Stimulated activated naive CD8-positive, alpha-beta T cell treated with anti-CD3 and anti-CD28 coated beads, Interleukin-15, Interleukin-2, amounts not matched to agents 100 ng/mL and 50 ng/mL, for 24 hours (primary cell): ENCODE data around the gene RFESD.
A peak's percentile ranks its signal among the peaks of the same experiment; 100 is the strongest.
"Not testable (repeated sequence)": the region's sequence is repeated elsewhere in the genome, so short reads cannot be mapped to it uniquely, and the experiment has no call there.

ENCODE experiments used
- H3K27ac Mint-ChIP-seq: one replicate; pipeline ENCODE4 v1.8.0; 2021; ENCODE audit warnings: mild to moderate bottlenecking, mixed read lengths
- H3K27me3 Mint-ChIP-seq: one replicate; pipeline ENCODE4 v1.8.0; 2021; ENCODE audit warnings: mixed read lengths
- H3K36me3 Mint-ChIP-seq: one replicate; pipeline ENCODE4 v1.8.0; 2021; ENCODE audit warnings: low read depth, mixed read lengths
- H3K4me1 Mint-ChIP-seq: one replicate; pipeline ENCODE4 v1.8.0; 2021; ENCODE audit warnings: low read depth, mixed read lengths
- H3K4me3 Mint-ChIP-seq: one replicate; pipeline ENCODE4 v1.8.0; 2021; ENCODE audit warnings: mild to moderate bottlenecking, mixed read lengths
- H3K9me3 Mint-ChIP-seq: one replicate; pipeline ENCODE4 v1.8.0; 2021; ENCODE audit warnings: mixed read lengths

The RFESD gene

GRCh38 chr5:95638632-95639031 lies 7.9 kb upstream of the RFESD start:
- no peaks in the 10 kb centered on the region for H3K9me3 Mint-ChIP-seq
- no peak overlapping the region for H3K4me3 Mint-ChIP-seq
- no peaks in the 10 kb centered on the region for H3K4me1 Mint-ChIP-seq
- H3K27ac Mint-ChIP-seq = no peak overlapping the region
- H3K36me3 Mint-ChIP-seq = no peaks in the 10 kb centered on the region
- H3K27me3 Mint-ChIP-seq = peaks cover 6% of the 10 kb centered on the region

GRCh38 chr5:95641741-95642220 lies 4.8 kb upstream of the RFESD start:
- H3K9me3 Mint-ChIP-seq = no peaks in the 10 kb centered on the region
- H3K27ac Mint-ChIP-seq = no peak overlapping the region
- no peaks in the 10 kb centered on the region for H3K36me3 Mint-ChIP-seq
- H3K4me3 Mint-ChIP-seq = no peak overlapping the region
- H3K4me1 Mint-ChIP-seq = peaks cover 18% of the 10 kb centered on the region
- H3K27me3 Mint-ChIP-seq = peaks cover 6% of the 10 kb centered on the region

- Mint-ChIP-seq H3K4me3 (no peak overlapping the region), H3K36me3 (no peaks in the 10 kb centered on the region), H3K4me1 (peaks cover 25% of the 10 kb centered on the region), H3K27me3 (peaks cover 5% of the 10 kb centered on the region), H3K27ac (no peak overlapping the region), H3K9me3 (no peaks in the 10 kb centered on the region)
Measured at GRCh38 chr5:95643152-95643551, 3.4 kb upstream of the RFESD start.

- Mint-ChIP-seq H3K36me3 (no peaks in the 10 kb centered on the region), H3K4me3 (no peak overlapping the region), H3K27ac (no peak overlapping the region), H3K27me3 (no peaks in the 10 kb centered on the region), H3K9me3 (no peaks in the 10 kb centered on the region), H3K4me1 (peaks cover 37% of the 10 kb centered on the region)
Measured at GRCh38 chr5:95644351-95645042, 2.1 kb upstream of the RFESD start.

GRCh38 chr5:95646226-95646568 lies 380 bp upstream of the RFESD start:
- not testable (repeated sequence) for H3K9me3 Mint-ChIP-seq, H3K27me3 Mint-ChIP-seq, H3K36me3 Mint-ChIP-seq
- Mint-ChIP-seq H3K4me1 (peaks cover 41% of the 10 kb centered on the region), H3K27ac (peak overlapping the region; percentile 88), H3K4me3 (peak overlapping the region; percentile 84)

- Mint-ChIP-seq H3K27ac (peak overlapping the region; percentile 45), H3K27me3 (no peaks in the 10 kb centered on the region)
Measured at GRCh38 chr5:95647886-95648860, 1.6 kb downstream of the RFESD start.

GRCh38 chr5:95649274-95649673 lies 2.7 kb downstream of the RFESD start:
- no peak overlapping the region for H3K27ac Mint-ChIP-seq
- H3K4me3 Mint-ChIP-seq = no peak overlapping the region
- H3K36me3 Mint-ChIP-seq = peaks cover 15% of the 10 kb centered on the region
- no peaks in the 10 kb centered on the region for H3K27me3 Mint-ChIP-seq
- H3K9me3 Mint-ChIP-seq = no peaks in the 10 kb centered on the region
- H3K4me1 Mint-ChIP-seq = peaks cover 39% of the 10 kb centered on the region

More at GRCh38 chr5:95647886-95648860, 1.6 kb downstream of the RFESD start:
- Mint-ChIP-seq H3K4me3 (peak overlapping the region; percentile 69), H3K4me1 (peaks cover 41% of the 10 kb centered on the region), H3K9me3 (no peaks in the 10 kb centered on the region), H3K36me3 (peaks cover 15% of the 10 kb centered on the region)

- peaks cover 33% of the 10 kb centered on the region for H3K4me1 Mint-ChIP-seq
- no peak overlapping the region for H3K4me3 Mint-ChIP-seq
- no peaks in the 10 kb centered on the region for H3K9me3 Mint-ChIP-seq
- H3K36me3 Mint-ChIP-seq = peaks cover 18% of the 10 kb centered on the region
- H3K27ac Mint-ChIP-seq = no peak overlapping the region
- H3K27me3 Mint-ChIP-seq = no peaks in the 10 kb centered on the region
Measured at GRCh38 chr5:95649842-95650620, 3.5 kb downstream of the RFESD start.

GRCh38 chr5:95652849-95653248 lies 6.3 kb downstream of the RFESD start:
- Mint-ChIP-seq H3K4me1 (peaks cover 19% of the 10 kb centered on the region), H3K9me3 (no peaks in the 10 kb centered on the region), H3K27me3 (no peaks in the 10 kb centered on the region), H3K4me3 (no peak overlapping the region), H3K36me3 (peaks cover 29% of the 10 kb centered on the region), H3K27ac (no peak overlapping the region)

- no peaks in the 10 kb centered on the region for H3K9me3 Mint-ChIP-seq
- H3K27me3 Mint-ChIP-seq = no peaks in the 10 kb centered on the region
- peaks cover 7% of the 10 kb centered on the region for H3K4me1 Mint-ChIP-seq
- peaks cover 32% of the 10 kb centered on the region for H3K36me3 Mint-ChIP-seq
- H3K4me3 Mint-ChIP-seq = no peak overlapping the region
- no peak overlapping the region for H3K27ac Mint-ChIP-seq
Measured at GRCh38 chr5:95654196-95654595, 7.6 kb downstream of the RFESD start.

GRCh38 chr5:95655575-95655974 lies 9.0 kb downstream of the RFESD start:
- H3K27me3 Mint-ChIP-seq = no peaks in the 10 kb centered on the region
- H3K9me3 Mint-ChIP-seq = no peaks in the 10 kb centered on the region
- H3K36me3 Mint-ChIP-seq = peaks cover 32% of the 10 kb centered on the region
- H3K4me1 Mint-ChIP-seq = no peaks in the 10 kb centered on the region
- no peak overlapping the region for H3K27ac Mint-ChIP-seq
- H3K4me3 Mint-ChIP-seq = no peak overlapping the region

- H3K9me3 Mint-ChIP-seq = no peaks in the 10 kb centered on the region
- H3K27me3 Mint-ChIP-seq = peaks cover under 1% of the 10 kb centered on the region
- no peaks in the 10 kb centered on the region for H3K4me1 Mint-ChIP-seq
- H3K4me3 Mint-ChIP-seq = no peak overlapping the region
- no peak overlapping the region for H3K27ac Mint-ChIP-seq
- H3K36me3 Mint-ChIP-seq = peaks cover 14% of the 10 kb centered on the region
Measured at GRCh38 chr5:95660060-95660459, 13.5 kb downstream of the RFESD start.

- H3K4me1 Mint-ChIP-seq = no peaks in the 10 kb centered on the region
- H3K27ac Mint-ChIP-seq = no peak overlapping the region
- H3K27me3 Mint-ChIP-seq = peaks cover 4% of the 10 kb centered on the region
- H3K4me3 Mint-ChIP-seq = no peak overlapping the region
- peaks cover 4% of the 10 kb centered on the region for H3K36me3 Mint-ChIP-seq
- H3K9me3 Mint-ChIP-seq = no peaks in the 10 kb centered on the region
Measured at GRCh38 chr5:95662946-95663345, 16.4 kb downstream of the RFESD start.

GRCh38 chr5:95664204-95664786 lies 17.7 kb downstream of the RFESD start:
- Mint-ChIP-seq H3K9me3 (no peaks in the 10 kb centered on the region), H3K4me1 (no peaks in the 10 kb centered on the region), H3K4me3 (no peak overlapping the region), H3K27me3 (peaks cover 4% of the 10 kb centered on the region), H3K27ac (no peak overlapping the region), H3K36me3 (no peaks in the 10 kb centered on the region)
